Effector memory CD4-positive, alpha-beta T cell (primary cell): ENCODE data around the gene WDR35.
A peak's percentile ranks its signal among the peaks of the same experiment; 100 is the strongest.

Source experiments
- DNase-seq, 3 donors: peaks; one replicate each; pipeline ENCODE4 v3.0.0-alpha.2; 2020
- H3K27ac ChIP-seq: 2 replicates; pipeline ENCODE4 v1.7.0; 2013; ENCODE audit warnings: mild to moderate bottlenecking, low read length, moderate library complexity; ENCODE audit not compliant: insufficient read depth, poor library complexity, severe bottlenecking
- H3K27me3 ChIP-seq: replicated peaks from 2 replicates; pipeline ENCODE4 v1.7.0; 2013; ENCODE audit warnings: mild to moderate bottlenecking, low read length; ENCODE audit not compliant: insufficient read depth, control insufficient read depth, poor library complexity, severe bottlenecking
- H3K36me3 ChIP-seq: 2 replicates; pipeline ENCODE4 v1.7.0; 2013; ENCODE audit warnings: mild to moderate bottlenecking, low read length, moderate library complexity; ENCODE audit not compliant: control insufficient read depth, insufficient read depth
- H3K4me1 ChIP-seq: 2 replicates; pipeline ENCODE4 v1.7.0; 2013; ENCODE audit warnings: low read length, mild to moderate bottlenecking; ENCODE audit not compliant: control insufficient read depth, insufficient read depth, poor library complexity, severe bottlenecking
- H3K4me3 ChIP-seq: 2 replicates; pipeline ENCODE4 v1.7.0; 2013; ENCODE audit warnings: low read length, low read depth, mild to moderate bottlenecking; ENCODE audit not compliant: insufficient read depth, poor library complexity, severe bottlenecking
- H3K9me3 ChIP-seq: 2 replicates; pipeline ENCODE4 v1.7.0; 2013; ENCODE audit warnings: mild to moderate bottlenecking, low read length, moderate library complexity; ENCODE audit not compliant: control insufficient read depth

Gene WDR35

GRCh38 chr2:20012032-20012281 lies 22.1 kb upstream of the WDR35 start:
- peaks cover 16% of the 10 kb centered on the region for H3K27me3 ChIP-seq
- peak overlapping the region; percentile 45 for H3K4me3 ChIP-seq
- H3K36me3 ChIP-seq: no peaks in the 10 kb centered on the region
- DNase-seq: no peak
- H3K9me3 ChIP-seq: no peaks in the 10 kb centered on the region
- H3K27ac ChIP-seq: no peak overlapping the region
- H3K4me1 ChIP-seq: peaks cover 11% of the 10 kb centered on the region

GRCh38 chr2:20011276-20012031 lies 21.5 kb upstream of the WDR35 start:
- Histone ChIP-seq H3K27ac (no peak overlapping the region), H3K36me3 (no peaks in the 10 kb centered on the region), H3K27me3 (peaks cover 16% of the 10 kb centered on the region), H3K9me3 (no peaks in the 10 kb centered on the region), H3K4me1 (peaks cover 11% of the 10 kb centered on the region), H3K4me3 (no peak overlapping the region)
- no peak for DNase-seq

DNA sequence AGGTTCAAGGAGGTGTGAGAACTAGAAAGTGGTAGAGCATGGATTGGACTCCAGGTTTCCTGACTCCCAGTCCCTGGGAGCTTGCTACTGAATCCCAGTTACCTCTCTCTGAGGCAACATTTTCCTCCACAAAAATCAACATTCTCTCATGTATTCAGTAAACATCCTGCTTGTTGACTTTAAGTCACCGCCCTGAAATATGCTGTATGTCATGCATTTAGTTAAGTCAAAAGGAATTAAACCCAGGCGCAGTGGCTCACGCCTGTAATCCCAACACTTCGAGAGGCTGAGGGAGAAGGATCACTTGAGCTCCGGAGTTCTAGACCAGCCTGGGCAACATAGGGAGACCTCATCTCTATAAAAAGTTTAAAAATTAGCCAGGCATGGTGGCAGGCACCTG lies 18.8 kb upstream of the WDR35 start:
- no peak for DNase-seq
- no peak overlapping the region for H3K4me3 ChIP-seq
- peaks cover 11% of the 10 kb centered on the region for H3K4me1 ChIP-seq
- H3K27ac ChIP-seq: no peak overlapping the region
- H3K9me3 ChIP-seq: no peaks in the 10 kb centered on the region
- peaks cover 16% of the 10 kb centered on the region for H3K27me3 ChIP-seq
- no peaks in the 10 kb centered on the region for H3K36me3 ChIP-seq

DNA sequence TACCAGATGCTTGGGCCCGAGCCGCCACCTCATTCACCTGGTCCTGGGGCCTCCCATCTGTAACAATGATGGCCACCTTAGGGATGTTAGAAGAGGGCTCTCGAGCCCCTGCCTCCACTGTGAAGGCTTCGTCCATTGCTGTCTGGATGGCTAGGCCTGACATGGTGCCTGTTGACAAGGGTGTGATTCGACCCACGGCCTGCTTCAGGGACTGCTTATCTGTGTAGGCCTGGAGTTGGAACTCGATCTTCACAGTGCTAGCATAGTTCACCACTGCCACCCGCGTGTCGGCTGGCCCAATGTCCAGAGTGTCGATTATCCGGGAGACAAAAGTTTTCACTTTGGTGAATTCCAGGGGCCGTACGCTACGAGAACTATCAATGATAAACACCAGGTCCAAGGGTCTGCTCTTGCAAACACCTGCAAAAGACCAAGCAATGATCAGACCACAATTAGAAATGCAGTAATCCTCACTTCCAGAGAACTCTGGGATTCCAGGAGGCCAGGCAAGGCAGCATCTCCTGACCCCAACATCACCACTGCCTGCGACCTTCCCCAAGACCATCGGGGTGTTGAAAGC lies 16.1 kb upstream of the WDR35 start:
- Histone ChIP-seq H3K9me3 (no peaks in the 10 kb centered on the region), H3K4me1 (no peaks in the 10 kb centered on the region), H3K36me3 (no peaks in the 10 kb centered on the region), H3K4me3 (no peak overlapping the region), H3K27me3 (peaks cover 6% of the 10 kb centered on the region), H3K27ac (no peak overlapping the region)
- no peak for DNase-seq

DNA sequence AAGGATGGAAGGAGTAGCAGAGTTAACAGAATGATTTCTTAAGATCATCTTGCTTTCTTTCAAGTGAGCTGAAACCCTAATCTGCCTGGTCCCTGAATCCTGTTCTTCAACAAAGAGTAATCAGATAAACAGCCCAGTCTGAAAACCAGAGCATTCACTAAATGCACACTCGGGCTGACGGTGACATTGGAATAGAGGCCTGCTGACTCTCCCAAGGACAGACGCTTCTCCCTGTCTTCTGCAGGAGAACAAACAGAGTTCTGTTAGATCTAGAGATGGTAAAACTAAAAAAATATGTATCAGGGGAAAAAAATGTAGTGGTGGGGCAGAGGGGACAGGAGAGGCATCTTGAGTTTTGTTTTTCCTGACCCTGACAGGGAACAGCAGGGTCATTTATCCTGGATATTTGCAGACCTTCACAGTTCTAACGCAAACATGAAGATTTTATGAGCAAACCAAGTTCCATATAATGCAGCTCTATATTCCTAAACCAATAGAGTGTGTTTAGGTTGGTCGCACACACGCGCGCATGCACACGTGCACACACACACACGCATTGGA lies 15.2 kb upstream of the WDR35 start:
- Histone ChIP-seq H3K9me3 (no peaks in the 10 kb centered on the region), H3K4me3 (no peak overlapping the region), H3K27me3 (peaks cover 6% of the 10 kb centered on the region), H3K36me3 (no peaks in the 10 kb centered on the region), H3K27ac (no peak overlapping the region), H3K4me1 (no peaks in the 10 kb centered on the region)
- no peak for DNase-seq

DNA sequence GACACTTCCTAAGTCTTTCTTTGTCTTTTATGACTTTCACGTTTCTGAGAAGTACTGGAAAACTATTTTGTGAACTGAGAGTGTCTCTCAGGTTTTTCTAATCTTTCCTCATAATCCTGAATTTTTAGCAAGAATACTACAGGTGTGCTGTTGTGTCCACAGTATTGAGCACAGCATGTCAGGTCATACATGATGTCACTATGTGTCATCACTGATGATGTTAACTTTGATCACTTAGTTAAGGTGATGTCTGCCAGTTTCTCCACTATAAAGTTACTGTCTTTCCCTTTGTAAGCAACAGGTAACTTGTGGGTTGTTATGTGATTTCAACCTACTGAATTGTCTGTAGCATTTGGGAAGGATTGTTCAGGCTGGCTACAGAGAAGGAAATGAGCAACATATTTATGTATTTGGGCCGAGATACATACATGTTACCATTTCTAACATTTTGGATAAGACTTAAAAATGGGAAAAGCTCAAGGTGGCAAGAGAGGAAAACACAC lies 11.5 kb upstream of the WDR35 start:
- DNase-seq: no peak
- H3K4me1 ChIP-seq: no peaks in the 10 kb centered on the region
- no peaks in the 10 kb centered on the region for H3K36me3 ChIP-seq
- no peaks in the 10 kb centered on the region for H3K9me3 ChIP-seq
- no peak overlapping the region for H3K27ac ChIP-seq
- no peak overlapping the region for H3K4me3 ChIP-seq
- H3K27me3 ChIP-seq: no peaks in the 10 kb centered on the region

DNA sequence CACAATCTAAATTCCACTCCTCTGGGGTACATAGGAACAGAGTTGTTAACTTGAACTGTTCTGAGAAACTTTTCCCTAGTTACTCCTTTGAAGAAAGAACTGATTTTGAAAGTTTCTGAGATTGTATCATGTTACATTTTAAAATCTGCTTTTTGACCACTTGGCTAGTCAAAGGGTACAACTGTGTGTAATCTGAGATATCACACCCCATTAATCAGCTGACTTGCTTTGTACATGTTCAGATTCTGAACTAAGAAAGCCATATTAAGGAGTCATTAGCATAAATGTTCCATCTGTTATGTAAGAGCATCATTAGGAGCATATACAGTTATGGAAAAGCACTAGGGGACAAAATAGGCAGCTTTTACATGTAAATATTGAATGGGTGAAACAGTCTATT lies 3.8 kb upstream of the WDR35 start:
- H3K27ac ChIP-seq: no peak overlapping the region

DNA sequence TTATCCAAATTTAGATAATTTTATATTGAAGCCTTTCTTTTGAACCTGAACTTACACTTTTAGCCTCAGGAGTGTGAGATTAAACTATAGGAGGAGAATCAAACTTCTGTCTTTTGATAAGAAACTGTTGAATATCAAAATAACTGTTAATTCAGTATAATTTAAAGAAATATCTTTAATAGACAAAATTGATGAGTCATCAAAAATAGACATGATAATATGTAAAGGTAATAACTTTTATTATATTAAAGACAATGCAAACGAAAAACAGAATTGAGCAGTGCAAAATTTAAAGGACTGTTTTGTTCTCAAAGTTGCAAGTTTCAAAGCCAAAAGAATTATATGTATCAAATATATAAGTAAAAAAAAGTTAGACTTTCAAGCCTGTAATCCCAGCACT lies 2.0 kb upstream of the WDR35 start:
- DNase-seq: no peak
- Histone ChIP-seq H3K4me1 (peaks cover 9% of the 10 kb centered on the region), H3K27ac (no peak overlapping the region), H3K9me3 (no peaks in the 10 kb centered on the region), H3K4me3 (no peak overlapping the region), H3K27me3 (no peaks in the 10 kb centered on the region), H3K36me3 (no peaks in the 10 kb centered on the region)

More for the DNA sequence above, 3.8 kb upstream of the WDR35 start:
- no peaks in the 10 kb centered on the region for H3K36me3 ChIP-seq
- H3K4me3 ChIP-seq: no peak overlapping the region
- H3K4me1 ChIP-seq: peaks cover 9% of the 10 kb centered on the region
- no peaks in the 10 kb centered on the region for H3K9me3 ChIP-seq
- H3K27me3 ChIP-seq: no peaks in the 10 kb centered on the region
- no peak for DNase-seq

GRCh38 chr2:19990416-19990728 lies 467 bp upstream of the WDR35 start:
- Histone ChIP-seq H3K27ac (peak overlapping the region; percentile 55), H3K27me3 (no peaks in the 10 kb centered on the region), H3K9me3 (no peaks in the 10 kb centered on the region)

DNA sequence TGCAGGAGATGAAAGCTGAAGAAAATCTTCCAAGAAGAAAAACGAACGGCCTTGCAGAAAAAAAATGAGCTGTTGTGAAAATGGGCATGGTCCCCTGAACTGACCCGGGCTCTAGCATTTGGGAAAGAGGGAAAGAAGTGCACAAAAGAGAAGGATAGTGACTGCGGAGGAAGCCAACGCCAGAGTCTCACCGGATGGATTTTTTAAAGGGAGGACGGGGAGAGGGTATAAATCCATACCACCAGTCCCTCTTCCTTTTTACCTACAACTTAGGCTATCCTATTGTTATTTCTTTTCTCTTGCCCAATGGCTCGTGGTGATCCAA lies 601 bp downstream of the WDR35 start:
- Histone ChIP-seq H3K27me3 (no peaks in the 10 kb centered on the region), H3K4me1 (peaks cover 9% of the 10 kb centered on the region)
- DNase-seq: no peak

More at GRCh38 chr2:19990416-19990728, 467 bp upstream of the WDR35 start:
- no peaks in the 10 kb centered on the region for H3K36me3 ChIP-seq
- no peak for DNase-seq
- peaks cover 9% of the 10 kb centered on the region for H3K4me1 ChIP-seq
- peak overlapping the region; percentile 83 for H3K4me3 ChIP-seq

More for the DNA sequence above, 601 bp downstream of the WDR35 start:
- peak overlapping the region; percentile 55 for H3K27ac ChIP-seq
- no peaks in the 10 kb centered on the region for H3K9me3 ChIP-seq
- H3K4me3 ChIP-seq: peak overlapping the region; percentile 83
- H3K36me3 ChIP-seq: no peaks in the 10 kb centered on the region
